Breast epithelium (tissue), 4 donors: ENCODE data around the gene GNB2. TPM values are rescaled to one million over a fixed set of nuclear protein-coding genes. Genes with fewer than 3 reads are reported as not detected.

Experiments
- DNase-seq, 2 donors: peaks; one replicate each; pipeline ENCODE4 v3.0.0-alpha.2; 2019; ENCODE audit warnings: low spot score in 2 of 2
- H3K27ac ChIP-seq, 2 donors: fragments of 200-600 bp; sonication (generic) in 1 of 2; one replicate each; pipeline ENCODE4 v1.5.1; 2016 to 2019; ENCODE audit warnings: mild to moderate bottlenecking in 1 of 2
- H3K27me3 ChIP-seq, 2 donors: fragments of 200-600 bp; sonication (generic) in 1 of 2; one replicate each; pipeline versions ENCODE4 v1.5.1 to v1.6.0; 2017 to 2019; ENCODE audit warnings: control low read depth in 1 of 2, mild to moderate bottlenecking in 1 of 2
- H3K36me3 ChIP-seq: fragments of 200-600 bp; one replicate; pipeline ENCODE4 v1.5.1; 2019
- H3K4me1 ChIP-seq, 2 donors: fragments of 200-600 bp; sonication (generic); one replicate each; pipeline ENCODE4 v1.5.1; 2016 to 2019; ENCODE audit warnings: control low read depth in 1 of 2
- H3K4me3 ChIP-seq, 3 donors: fragments of 200-600 bp; sonication (generic); 1 replicate in 2 of 3; 2 replicates in 1 of 3; pipeline ENCODE4 v1.5.1; 2016 to 2019; ENCODE audit warnings: mild to moderate bottlenecking in 3 of 3, moderate library complexity in 2 of 3
- H3K9me3 ChIP-seq, 2 donors: fragments of 200-600 bp; sonication (generic) in 1 of 2; one replicate each; pipeline ENCODE4 v1.5.1; 2016 to 2019; ENCODE audit warnings: control low read depth in 1 of 2
- CTCF ChIP-seq, 3 donors: fragments of 450-650 bp; IDR thresholded peaks; one replicate each; pipeline ENCODE4 v1.5.1; 2016 to 2017; ENCODE audit warnings: antibody characterized with exemption in 3 of 3, mild to moderate bottlenecking in 3 of 3, moderate library complexity in 3 of 3
- POLR2A ChIP-seq: fragments of 450-650 bp; IDR thresholded peaks from one replicate; pipeline ENCODE4 v1.6.1; 2016; ENCODE audit warnings: antibody characterized with exemption, mild to moderate bottlenecking, moderate library complexity
- POLR2AphosphoS5 ChIP-seq, 3 donors: sonication (generic); formaldehyde crosslinking; IDR thresholded peaks; one replicate each; pipeline ENCODE4 v1.6.1; 2017; ENCODE audit warnings: antibody characterized with exemption in 3 of 3
- intact Hi-C: fragments of 100-400 bp; cut with DNase I; formaldehyde crosslinking; loops from one replicate; pipeline ENCODE4 v1.15.1; 2023; ENCODE audit warnings: low total_unique reads
- total RNA-seq, 3 donors: library from RNA; depleted of rRNA; stranded (reverse); fragments of >200 nt; gene quantifications; one replicate each; pipeline ENCODE4 v1.1.0, GENCODE V29; 2016

Gene GNB2
- total RNA-seq, 3 donors from 2014 or later, result 113 to 197 (median 173) TPM

- Histone ChIP-seq H3K36me3 (no peaks in the 10 kb centered on the region), H3K4me3 (peak within 1 kb of the TSS in 2 of 3 donors; percentile 20 to 57), H3K4me1 (peaks cover 0 to 7% of the 10 kb centered on the region in 2 donors), H3K27me3 (peaks cover 6 to 27% of the 10 kb centered on the region in 2 donors), H3K27ac (no peak within 1 kb of the TSS), H3K9me3 (no peaks in the 10 kb centered on the region)
- DNase-seq, result no peak
- TF ChIP-seq CTCF (IDR thresholded peaks at IDR 0.05), result no peak
- TF ChIP-seq POLR2A, result no peak
- TF ChIP-seq POLR2AphosphoS5 (IDR thresholded peaks at IDR 0.05), result no peak
- intact Hi-C loops, result no loop called here
Observed at GRCh38 chr7:100720279-100720670, 46.7 kb downstream of the GNB2 start, which contains the start of gene EPO. Gene EPO, plus strand, starts transcription at chr7:100720468. Its CDS starts 513 bp downstream, at chr7:100720981.

- intact Hi-C loops, result no loop called here
- peak overlapping the region in 2 of 3 donors; percentile 20 to 57 for H3K4me3 ChIP-seq
- no peak overlapping the region for H3K27ac ChIP-seq
- no peak for DNase-seq
- peaks cover 0 to 7% of the 10 kb centered on the region in 2 donors for H3K4me1 ChIP-seq
- H3K36me3 ChIP-seq, result no peaks in the 10 kb centered on the region
- peaks cover 6 to 27% of the 10 kb centered on the region in 2 donors for H3K27me3 ChIP-seq
- no peak for TF ChIP-seq POLR2AphosphoS5 (IDR thresholded peaks at IDR 0.05)
- no peak for TF ChIP-seq CTCF (IDR thresholded peaks at IDR 0.05)
- TF ChIP-seq POLR2A, result no peak
- H3K9me3 ChIP-seq, result no peaks in the 10 kb centered on the region
Observed at GRCh38 chr7:100720671-100721504, 47.3 kb downstream of the GNB2 start.

GRCh38 chr7:100721505-100721812 lies 47.9 kb downstream of the GNB2 start:
- H3K9me3 ChIP-seq, result no peaks in the 10 kb centered on the region
- H3K27ac ChIP-seq, result no peak overlapping the region
- peaks cover 6 to 27% of the 10 kb centered on the region in 2 donors for H3K27me3 ChIP-seq
- intact Hi-C loops, result no loop called here
- TF ChIP-seq POLR2AphosphoS5 (IDR thresholded peaks at IDR 0.05), result no peak
- no peak for TF ChIP-seq CTCF (IDR thresholded peaks at IDR 0.05)
- TF ChIP-seq POLR2A, result no peak
- H3K4me3 ChIP-seq, result no peak overlapping the region
- peaks cover 0 to 7% of the 10 kb centered on the region in 2 donors for H3K4me1 ChIP-seq
- no peak for DNase-seq
- no peaks in the 10 kb centered on the region for H3K36me3 ChIP-seq

- Histone ChIP-seq H3K27me3 (peaks cover 6 to 27% of the 10 kb centered on the region in 2 donors), H3K36me3 (no peaks in the 10 kb centered on the region)
- intact Hi-C loops, result no loop called here
Observed at GRCh38 chr7:100722480-100723212, 49.1 kb downstream of the GNB2 start.

More at GRCh38 chr7:100722480-100723212, 49.1 kb downstream of the GNB2 start:
- H3K4me3 ChIP-seq, result no peak overlapping the region
- H3K4me1 ChIP-seq, result peaks cover 0 to 7% of the 10 kb centered on the region in 2 donors
- no peak overlapping the region for H3K27ac ChIP-seq
- TF ChIP-seq POLR2AphosphoS5 (IDR thresholded peaks at IDR 0.05) (no peak), CTCF (IDR thresholded peaks at IDR 0.05) (no peak), POLR2A (no peak)
- no peak for DNase-seq
- H3K9me3 ChIP-seq, result no peaks in the 10 kb centered on the region
